IMR-90 (cell line): ENCODE measurements around the gene ZACN.

ENCODE experiments used
- BHLHE40 ChIP-seq: fragments of 150-350 bp; IDR thresholded peaks from 2 replicates; pipeline ENCODE4 v1.6.1; 2016; ENCODE audit warnings: mild to moderate bottlenecking, low read depth, low read length
- CEBPB ChIP-seq: IDR thresholded peaks from 2 replicates; pipeline ENCODE4 v1.6.1; 2012; ENCODE audit warnings: low read depth, low read length, improper control_type of control experiment
- CTCF ChIP-seq: conservative IDR thresholded peaks from 2 replicates; pipeline ENCODE4 v1.5.1; 2012; ENCODE audit warnings: mild to moderate bottlenecking, low read depth, low read length, improper control_type of control experiment
- SMC3 ChIP-seq: fragments of 150-350 bp; IDR thresholded peaks from 2 replicates; pipeline ENCODE4 v1.6.1; 2016; ENCODE audit warnings: low read depth, mild to moderate bottlenecking, antibody characterized with exemption, low read length, moderate library complexity

- no peak for TF ChIP-seq SMC3
- TF ChIP-seq CTCF: no peak
- no peak for TF ChIP-seq CEBPB
- no peak for TF ChIP-seq BHLHE40
Measured at GRCh38 chr17:76095943-76096342, 17.0 kb downstream of the ZACN start.
